K562 (cell line): Measurements from ENCODE around the gene NEMP2. TPM values are rescaled to one million over a fixed set of nuclear protein-coding genes. Genes with fewer than 3 reads are reported as not detected.

Experiments
- ATAC-seq: fragments of 200-7000 bp; cut with Tn5 transposase; 3 replicates; pipeline ENCODE4 v1.9.1; 2020; ENCODE audit warnings: moderate library complexity
- BruUV-seq: library from RNA; stranded (reverse); fragments of 400-500 nt; replicated peaks from 2 replicates; lab custom pipeline; 2021; lab: Mats Ljungman, UMichigan
- CTCF ChIA-PET: fragments of 300-600 bp; formaldehyde crosslinking; extraction: SDS; loops from one replicate; lab custom pipeline; 2021; ENCODE audit warnings: low intra/inter-chr PET ratio; lab: Yijun Ruan, JAX
- POLR2A ChIA-PET: fragments of 300-600, 350-650 bp; sonication (Branson Sonifier 250); formaldehyde crosslinking; extraction: SDS; loops from one replicate; lab custom pipeline; 2021; ENCODE audit warnings: antibody characterized with exemption, inconsistent platforms; lab: Yijun Ruan, JAX
- DNase-seq, 4 experiments: peaks; one replicate each; pipeline versions ENCODE4 v3.0.0 to v3.0.0-alpha.2; 2011 to 2018; ENCODE audit warnings: low spot score in 3 of 4, mixed read lengths in 3 of 4; ENCODE audit errors: extremely low read depth in 1 of 4
- FAIRE-seq: peaks from 2 replicates; lab custom pipeline; 2011; peaks lifted over from hg19 to GRCh38; lab: Jason Lieb, UNC
- H2AFZ ChIP-seq: 2 replicates; pipeline ENCODE4 v1.6.0; 2011; ENCODE audit warnings: low read depth, low read length, control low read depth, inconsistent platforms
- H3K27ac ChIP-seq: fragments of 200-600 bp; 3 replicates; pipeline ENCODE4 v1.8.0; 2011; ENCODE audit warnings: low read depth, mild to moderate bottlenecking, control low read depth, inconsistent platforms, low read length, moderate library complexity, mixed read lengths; ENCODE audit errors: extremely low read depth
- H3K27me3 ChIP-seq, 2 experiments: fragments of 300-600 bp in 1 of 2; 2 replicates in 1 of 2; 3 replicates in 1 of 2; pipeline versions ENCODE4 v1.6.0 to v1.8.0; 2011; ENCODE audit warnings: inconsistent platforms in 2 of 2, low read length in 2 of 2, mild to moderate bottlenecking in 1 of 2, mixed read lengths in 1 of 2, moderate library complexity in 1 of 2; ENCODE audit not compliant: control insufficient read depth in 2 of 2, insufficient read depth in 2 of 2
- H3K36me3 ChIP-seq: fragments of 300-600 bp; 3 replicates; pipeline ENCODE4 v1.8.0; 2011; ENCODE audit warnings: mild to moderate bottlenecking, low read length, inconsistent platforms; ENCODE audit not compliant: control insufficient read depth, insufficient read depth
- H3K4me1 ChIP-seq, 2 experiments: fragments of 200-600 bp in 1 of 2; replicated peaks in 1 of 2; 2 replicates in 1 of 2; 3 replicates in 1 of 2; pipeline versions ENCODE4 v1.5.1 to v1.8.0; 2011; ENCODE audit warnings: inconsistent platforms in 2 of 2, low read length in 2 of 2, mild to moderate bottlenecking in 1 of 2, mixed read lengths in 1 of 2, moderate library complexity in 1 of 2; ENCODE audit not compliant: control insufficient read depth in 2 of 2, insufficient read depth in 2 of 2
- H3K4me2 ChIP-seq: 2 replicates; pipeline ENCODE4 v1.6.1; 2011; ENCODE audit warnings: low read length, control low read depth, inconsistent platforms, mixed read lengths; ENCODE audit not compliant: insufficient read depth
- H3K4me3 ChIP-seq: fragments of 200-600 bp; sonication (generic), shearing (Covaris generic); 2 replicates; pipeline ENCODE4 v1.5.1; 2016; ENCODE audit warnings: control low read depth, inconsistent platforms
- H3K79me2 ChIP-seq: fragments of 200-600 bp; 3 replicates; pipeline ENCODE4 v1.8.0; 2011; ENCODE audit warnings: low read length, inconsistent platforms; ENCODE audit not compliant: control insufficient read depth, insufficient read depth
- H3K9ac ChIP-seq, 2 experiments: 2 replicates each; pipeline versions ENCODE4 v1.6.0 to v1.6.1; 2011; ENCODE audit warnings: low read depth in 2 of 2, low read length in 2 of 2, control low read depth in 1 of 2, inconsistent platforms in 1 of 2, mild to moderate bottlenecking in 1 of 2, mixed read lengths in 1 of 2; ENCODE audit not compliant: insufficient read depth in 1 of 2
- H3K9me1 ChIP-seq: one replicate; pipeline ENCODE4 v1.6.0; 2011; ENCODE audit warnings: inconsistent platforms, mild to moderate bottlenecking, low read length, moderate library complexity; ENCODE audit not compliant: control insufficient read depth, insufficient read depth
- H3K9me3 ChIP-seq: replicated peaks from 2 replicates; pipeline ENCODE4 v1.5.1; 2011; ENCODE audit warnings: low read depth, low read length, inconsistent platforms; ENCODE audit not compliant: control insufficient read depth, insufficient read depth
- H4K20me1 ChIP-seq: replicated peaks from 2 replicates; pipeline ENCODE4 v1.6.1; 2011; ENCODE audit warnings: low read length, inconsistent platforms, mixed read lengths; ENCODE audit not compliant: control insufficient read depth, insufficient read depth
- DDX20 ChIP-seq: fragments of 450-650 bp; IDR thresholded peaks from 2 replicates; pipeline ENCODE4 v1.6.1; 2016; ENCODE audit warnings: missing genetic modification characterization, low read depth, mild to moderate bottlenecking, missing compliant biosample characterization, moderate library complexity
- ERF ChIP-seq: fragments of 450-650 bp; formaldehyde crosslinking; IDR thresholded peaks from 2 replicates; pipeline ENCODE4 v1.4.0; 2020; ENCODE audit warnings: mild to moderate bottlenecking, mixed read lengths
- GATA2 ChIP-seq: sonication (generic); formaldehyde crosslinking; IDR thresholded peaks from 2 replicates; pipeline ENCODE4 v1.4.0; 2020; ENCODE audit warnings: mild to moderate bottlenecking, missing genetic modification reagents
- MTA3 ChIP-seq: fragments of 450-650 bp; formaldehyde crosslinking; IDR thresholded peaks from 2 replicates; pipeline ENCODE4 v1.6.1; 2017; ENCODE audit warnings: mild to moderate bottlenecking, borderline replicate concordance
- NFYB ChIP-seq: IDR thresholded peaks from 2 replicates; pipeline ENCODE4 v1.6.1; 2011; ENCODE audit warnings: mild to moderate bottlenecking, moderate library complexity; ENCODE audit not compliant: insufficient read length; ENCODE audit errors: extremely low read depth
- NUFIP1 ChIP-seq: fragments of 450-650 bp; IDR thresholded peaks from 2 replicates; pipeline ENCODE4 v1.6.1; 2018; ENCODE audit not compliant: partially characterized antibody
- RBFOX2 ChIP-seq: fragments of 200-400 bp; formaldehyde crosslinking; IDR thresholded peaks from 2 replicates; pipeline ENCODE4 v1.6.1; 2017; ENCODE audit warnings: low read depth, mild to moderate bottlenecking, low read length, moderate library complexity
- ZNF212 ChIP-seq: fragments of 450-650 bp; formaldehyde crosslinking; IDR thresholded peaks from 2 replicates; pipeline ENCODE4 v1.4.0; 2020; ENCODE audit warnings: mild to moderate bottlenecking
- ZNF699 ChIP-seq: fragments of 250-450 bp; sonication (Bioruptor Pico); IDR thresholded peaks from 2 replicates; pipeline ENCODE4 v1.8.0; 2021; ENCODE audit warnings: mild to moderate bottlenecking, moderate library complexity; ENCODE audit not compliant: insufficient replicate concordance
- WGBS: fragments of 100-300 bp; shearing (Covaris generic); methylation state at CpG from one replicate; pipeline ENCODE4 v1.1.6; 2016; ENCODE audit warnings: low coverage, mixed read lengths; ENCODE audit not compliant: insufficient coverage; ENCODE audit errors: missing lambda C conversion rate; 5-methylcytosine and 5-hydroxymethylcytosine counted together
- in situ Hi-C: fragments of 300-500 bp; cut with MboI; formaldehyde crosslinking; loops from 4 replicates; pipeline ENCODE4 v1.15.0; 2018; ENCODE audit warnings: inconsistent platforms, mixed read lengths
- intact Hi-C: fragments of 100-400 bp; cut with micrococcal nuclease; formaldehyde crosslinking; loops from 2 replicates; pipeline ENCODE4 v1.14.2; 2022
- polyA plus RNA-seq, 8 experiments: library from polyadenylated mRNA; depleted of rRNA in 4 of 8; stranded (reverse) in 5 of 8; unstranded in 3 of 8; fragments of >200 nt; fragmentation: Nextera tagmentation in 2 of 8; fragmentation: Illumina TruSeq in 1 of 8; extraction: Ambion mirVana in 2 of 8; extraction: Trizol in 1 of 8; gene quantifications; 2 replicates each; pipeline versions ENCODE4 v1.2.1 to v1.2.3, GENCODE V29; 2011 to 2014; ENCODE audit warnings: inconsistent platforms in 1 of 8, missing spikeins in 1 of 8
- total RNA-seq, 7 experiments: library from RNA; depleted of rRNA in 6 of 7; stranded (reverse); fragments of >200 nt in 6 of 7; fragmentation: Illumina TruSeq in 2 of 7; extraction: Trizol in 2 of 7; gene quantifications; 2 replicates each; pipeline versions ENCODE4 v1.2.1 to v1.2.3, GENCODE V29; 2011 to 2021; ENCODE audit warnings: low replicate concordance in 1 of 7
- TF ChIP-seq, protein P1 (sequence below): IDR thresholded peaks from 3 replicates; pipeline ENCODE4 v1.6.1; 2011; ENCODE audit warnings: borderline replicate concordance, mild to moderate bottlenecking; ENCODE audit not compliant: insufficient read length, insufficient read depth
- TF ChIP-seq, protein P2 (sequence below): sonication (generic); formaldehyde crosslinking; IDR thresholded peaks from 2 replicates; pipeline ENCODE4 v1.8.0; 2023; ENCODE audit warnings: mild to moderate bottlenecking, missing genetic modification reagents
- TF ChIP-seq, protein P3 (sequence below): fragments of 450-650 bp; formaldehyde crosslinking; IDR thresholded peaks from 2 replicates; pipeline ENCODE4 v1.4.0; 2020; ENCODE audit warnings: mild to moderate bottlenecking, moderate library complexity

NEMP2 gene
- total and polyA plus RNA-seq, 9 of the 15 experiments (the other 6 are each of a cell fraction or from before 2014, with no cell fraction given), result 0.32 to 3.0 (median 1.7) TPM

DNA sequence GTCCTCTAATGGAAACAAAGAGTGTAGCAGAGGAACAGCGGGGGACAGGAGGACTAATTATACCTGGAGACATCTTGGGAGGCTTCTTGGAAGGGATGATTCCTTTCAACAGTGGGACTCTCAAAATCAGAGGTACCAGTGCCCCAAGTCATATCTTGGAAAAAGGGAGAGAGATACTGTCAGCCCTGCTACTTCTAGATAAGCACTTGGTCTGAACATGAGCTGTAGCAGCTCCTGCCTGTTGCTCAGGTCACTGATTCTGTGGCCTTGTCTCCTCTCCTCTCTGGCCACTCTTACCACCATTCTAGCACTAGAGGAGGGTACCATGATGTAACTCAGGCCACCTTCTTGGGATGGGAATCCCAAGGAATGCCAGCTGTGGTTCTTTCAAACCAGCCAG lies 71.9 kb downstream of the NEMP2 start (continued):
- no peak for TF ChIP-seq NFYB

DNA sequence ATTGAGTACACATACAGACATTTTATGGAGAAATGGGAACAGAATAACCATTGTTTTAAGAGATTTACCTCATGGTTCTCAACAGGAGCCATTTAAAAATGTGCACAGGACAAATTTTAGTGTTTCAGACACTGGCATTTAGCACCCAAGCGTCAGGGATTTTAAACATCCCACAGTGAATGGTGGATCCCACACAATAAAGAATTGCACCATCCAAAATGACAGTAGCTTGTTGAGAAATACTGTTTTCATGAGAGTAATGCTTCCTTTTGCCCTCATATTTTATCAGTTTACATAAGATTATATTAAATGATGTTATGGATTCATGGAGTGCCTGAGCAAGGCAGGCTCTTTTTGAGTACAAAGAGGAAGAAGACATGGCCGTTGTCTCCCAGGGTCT lies 72.3 kb downstream of the NEMP2 start:
- CTCF ChIA-PET, result no interaction called here
- ATAC-seq (no peak), FAIRE-seq (no peak), DNase-seq (no peak)
- Histone ChIP-seq H3K9ac (no peak overlapping the region), H3K4me2 (peak overlapping the region; percentile 30; the same call in 1 of the 2 replicates), H3K9me1 (no peaks in the 10 kb centered on the region), H3K4me3 (no peak overlapping the region), H3K27me3 (no peaks in the 10 kb centered on the region), H3K36me3 (no peaks in the 10 kb centered on the region; the same call in 2 of the 3 replicates), H3K27ac (peak overlapping the region; percentile 21; the same call in 1 of the 3 replicates), H3K79me2 (no peaks in the 10 kb centered on the region; the same call in 1 of the 3 replicates), H3K4me1 (peaks cover 16 to 75% of the 10 kb centered on the region in 2 experiments), H3K9me3 (0 out of 2 replicates have a peak, but pooled peaks cover 4% of the 10 kb centered on the region), H4K20me1 (no peaks in the 10 kb centered on the region), H2AFZ (no peak overlapping the region)
- TF ChIP-seq NUFIP1 (no peak), MTA3 (no peak), ZNF699 (CRISPR knock-in tag) (no peak), GATA2 (CRISPR knock-in tag) (no peak), ERF (CRISPR knock-in tag) (no peak), ZNF212 (no peak), RBFOX2 (no peak), DDX20 (tag) (no peak)
- TF ChIP-seq, protein P1, sequence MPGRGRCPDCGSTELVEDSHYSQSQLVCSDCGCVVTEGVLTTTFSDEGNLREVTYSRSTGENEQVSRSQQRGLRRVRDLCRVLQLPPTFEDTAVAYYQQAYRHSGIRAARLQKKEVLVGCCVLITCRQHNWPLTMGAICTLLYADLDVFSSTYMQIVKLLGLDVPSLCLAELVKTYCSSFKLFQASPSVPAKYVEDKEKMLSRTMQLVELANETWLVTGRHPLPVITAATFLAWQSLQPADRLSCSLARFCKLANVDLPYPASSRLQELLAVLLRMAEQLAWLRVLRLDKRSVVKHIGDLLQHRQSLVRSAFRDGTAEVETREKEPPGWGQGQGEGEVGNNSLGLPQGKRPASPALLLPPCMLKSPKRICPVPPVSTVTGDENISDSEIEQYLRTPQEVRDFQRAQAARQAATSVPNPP, result no peak
- TF ChIP-seq, protein P2, sequence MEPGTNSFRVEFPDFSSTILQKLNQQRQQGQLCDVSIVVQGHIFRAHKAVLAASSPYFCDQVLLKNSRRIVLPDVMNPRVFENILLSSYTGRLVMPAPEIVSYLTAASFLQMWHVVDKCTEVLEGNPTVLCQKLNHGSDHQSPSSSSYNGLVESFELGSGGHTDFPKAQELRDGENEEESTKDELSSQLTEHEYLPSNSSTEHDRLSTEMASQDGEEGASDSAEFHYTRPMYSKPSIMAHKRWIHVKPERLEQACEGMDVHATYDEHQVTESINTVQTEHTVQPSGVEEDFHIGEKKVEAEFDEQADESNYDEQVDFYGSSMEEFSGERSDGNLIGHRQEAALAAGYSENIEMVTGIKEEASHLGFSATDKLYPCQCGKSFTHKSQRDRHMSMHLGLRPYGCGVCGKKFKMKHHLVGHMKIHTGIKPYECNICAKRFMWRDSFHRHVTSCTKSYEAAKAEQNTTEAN (CRISPR knock-in tag), result no peak
- TF ChIP-seq, protein P3, sequence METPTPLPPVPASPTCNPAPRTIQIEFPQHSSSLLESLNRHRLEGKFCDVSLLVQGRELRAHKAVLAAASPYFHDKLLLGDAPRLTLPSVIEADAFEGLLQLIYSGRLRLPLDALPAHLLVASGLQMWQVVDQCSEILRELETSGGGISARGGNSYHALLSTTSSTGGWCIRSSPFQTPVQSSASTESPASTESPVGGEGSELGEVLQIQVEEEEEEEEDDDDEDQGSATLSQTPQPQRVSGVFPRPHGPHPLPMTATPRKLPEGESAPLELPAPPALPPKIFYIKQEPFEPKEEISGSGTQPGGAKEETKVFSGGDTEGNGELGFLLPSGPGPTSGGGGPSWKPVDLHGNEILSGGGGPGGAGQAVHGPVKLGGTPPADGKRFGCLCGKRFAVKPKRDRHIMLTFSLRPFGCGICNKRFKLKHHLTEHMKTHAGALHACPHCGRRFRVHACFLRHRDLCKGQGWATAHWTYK, result no peak
- POLR2A ChIA-PET, result interaction anchor here (0.7 to 1.1 kb wide), 5 partner anchors 10 to 1215 kb away, joined by 3 to 4 read pairs (median 3); no protein-coding TSS in a partner anchor
- in situ Hi-C loops, result no loop called here
- intact Hi-C loops, result loop anchor here (10.0 kb wide), 1 partner anchor 57 kb away; the partner anchor contains the start of gene MFSD6
- WGBS, result 30% methylated on average over 2 of the region's 2 CpGs
- BruUV-seq, result no TSS peak
